ENCODE results near the gene TBL1XR1.

The TBL1XR1 gene

DNA sequence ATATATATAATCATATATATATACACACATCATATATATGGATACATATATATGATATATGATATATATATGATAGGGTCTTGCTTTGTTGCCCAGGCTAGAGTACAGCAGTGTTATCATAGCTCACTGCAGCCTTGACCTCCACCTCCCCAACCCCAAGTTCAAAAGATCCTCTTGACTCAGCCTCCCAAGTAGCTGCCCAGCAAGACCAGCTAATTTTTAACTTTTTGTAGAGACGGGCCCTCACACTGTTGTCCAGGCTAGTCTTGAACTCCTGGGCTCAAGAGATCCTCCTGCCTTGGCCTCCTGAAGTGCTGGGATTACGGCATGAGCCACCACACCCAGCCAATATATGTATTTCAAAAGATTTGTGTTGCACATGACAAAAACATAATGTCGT, 83.0 kb downstream of the TBL1XR1 start:
- TF ChIP-seq FOXP2 (optimal IDR thresholded peaks at IDR 0.05; ENCODE audit: borderline replicate concordance, extremely low read depth, extremely low read length, insufficient read depth) (no peak), POLR2AphosphoS5 (IDR thresholded peaks at IDR 0.05; ENCODE audit: low read depth, low read length) (no peak), TAF1 (IDR thresholded peaks at IDR 0.05; ENCODE audit: borderline replicate concordance, insufficient read depth, low read length) (no peak), SIN3A (IDR thresholded peaks at IDR 0.05; ENCODE audit: borderline replicate concordance, insufficient read depth, low read length) (no peak)
- TF ChIP-seq, protein P1, sequence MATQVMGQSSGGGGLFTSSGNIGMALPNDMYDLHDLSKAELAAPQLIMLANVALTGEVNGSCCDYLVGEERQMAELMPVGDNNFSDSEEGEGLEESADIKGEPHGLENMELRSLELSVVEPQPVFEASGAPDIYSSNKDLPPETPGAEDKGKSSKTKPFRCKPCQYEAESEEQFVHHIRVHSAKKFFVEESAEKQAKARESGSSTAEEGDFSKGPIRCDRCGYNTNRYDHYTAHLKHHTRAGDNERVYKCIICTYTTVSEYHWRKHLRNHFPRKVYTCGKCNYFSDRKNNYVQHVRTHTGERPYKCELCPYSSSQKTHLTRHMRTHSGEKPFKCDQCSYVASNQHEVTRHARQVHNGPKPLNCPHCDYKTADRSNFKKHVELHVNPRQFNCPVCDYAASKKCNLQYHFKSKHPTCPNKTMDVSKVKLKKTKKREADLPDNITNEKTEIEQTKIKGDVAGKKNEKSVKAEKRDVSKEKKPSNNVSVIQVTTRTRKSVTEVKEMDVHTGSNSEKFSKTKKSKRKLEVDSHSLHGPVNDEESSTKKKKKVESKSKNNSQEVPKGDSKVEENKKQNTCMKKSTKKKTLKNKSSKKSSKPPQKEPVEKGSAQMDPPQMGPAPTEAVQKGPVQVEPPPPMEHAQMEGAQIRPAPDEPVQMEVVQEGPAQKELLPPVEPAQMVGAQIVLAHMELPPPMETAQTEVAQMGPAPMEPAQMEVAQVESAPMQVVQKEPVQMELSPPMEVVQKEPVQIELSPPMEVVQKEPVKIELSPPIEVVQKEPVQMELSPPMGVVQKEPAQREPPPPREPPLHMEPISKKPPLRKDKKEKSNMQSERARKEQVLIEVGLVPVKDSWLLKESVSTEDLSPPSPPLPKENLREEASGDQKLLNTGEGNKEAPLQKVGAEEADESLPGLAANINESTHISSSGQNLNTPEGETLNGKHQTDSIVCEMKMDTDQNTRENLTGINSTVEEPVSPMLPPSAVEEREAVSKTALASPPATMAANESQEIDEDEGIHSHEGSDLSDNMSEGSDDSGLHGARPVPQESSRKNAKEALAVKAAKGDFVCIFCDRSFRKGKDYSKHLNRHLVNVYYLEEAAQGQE (IDR thresholded peaks at IDR 0.05; ENCODE audit: insufficient read depth in 1 of 2, low read depth in 2 of 2, low read length in 2 of 2): no peak

DNA sequence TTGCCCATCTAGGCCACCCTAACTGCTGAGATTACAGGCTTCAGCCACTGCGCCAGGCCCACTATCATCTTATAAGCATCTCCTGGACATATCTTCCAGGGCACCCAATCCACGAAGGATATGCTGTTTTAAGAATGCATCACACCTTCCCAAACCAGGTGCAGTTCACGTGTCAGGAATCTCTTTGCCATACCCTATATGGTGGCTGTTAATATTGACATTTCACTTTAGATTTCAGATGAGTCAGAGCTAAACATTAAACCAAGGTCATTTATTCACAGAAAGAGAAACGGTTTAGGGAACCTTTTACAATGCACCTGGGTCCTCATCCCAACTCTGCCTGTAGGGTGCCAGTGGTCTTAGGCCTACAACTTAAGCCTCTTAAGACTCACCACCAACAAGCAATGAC, 85.7 kb downstream of the TBL1XR1 start:
- TF ChIP-seq SIN3A (IDR thresholded peaks at IDR 0.05; ENCODE audit: borderline replicate concordance, insufficient read depth, low read length) (no peak), FOXP2 (optimal IDR thresholded peaks at IDR 0.05; ENCODE audit: borderline replicate concordance, extremely low read depth, extremely low read length, insufficient read depth) (no peak), POLR2AphosphoS5 (IDR thresholded peaks at IDR 0.05; ENCODE audit: low read depth, low read length) (no peak), TAF1 (IDR thresholded peaks at IDR 0.05; ENCODE audit: borderline replicate concordance, insufficient read depth, low read length) (no peak)
- TF ChIP-seq, protein P1 (IDR thresholded peaks at IDR 0.05; ENCODE audit: insufficient read depth in 1 of 2, low read depth in 2 of 2, low read length in 2 of 2): no peak

DNA sequence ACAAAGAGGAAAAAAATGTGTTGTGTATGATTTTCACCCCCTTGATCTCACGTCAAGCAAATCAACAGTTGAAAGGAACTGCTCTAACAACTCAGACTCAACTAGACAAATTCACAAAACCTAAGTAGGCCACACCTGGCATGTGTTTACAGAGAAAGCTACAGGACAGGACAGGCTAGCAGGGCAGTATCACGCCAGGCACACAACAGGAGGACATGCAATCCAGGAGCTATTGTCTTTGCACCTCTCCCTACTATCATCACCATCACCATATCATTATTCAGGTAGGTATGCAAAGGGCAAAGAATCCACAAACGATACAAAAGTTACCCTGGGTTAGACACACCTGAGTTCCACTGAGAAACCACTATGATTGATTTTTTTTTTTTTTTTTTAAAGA, 86.4 kb downstream of the TBL1XR1 start:
- no peak for TF ChIP-seq SIN3A (IDR thresholded peaks at IDR 0.05; ENCODE audit: borderline replicate concordance, insufficient read depth, low read length)
- no peak for TF ChIP-seq TAF1 (IDR thresholded peaks at IDR 0.05; ENCODE audit: borderline replicate concordance, insufficient read depth, low read length)
- no peak for TF ChIP-seq FOXP2 (optimal IDR thresholded peaks at IDR 0.05; ENCODE audit: borderline replicate concordance, extremely low read depth, extremely low read length, insufficient read depth)

DNA sequence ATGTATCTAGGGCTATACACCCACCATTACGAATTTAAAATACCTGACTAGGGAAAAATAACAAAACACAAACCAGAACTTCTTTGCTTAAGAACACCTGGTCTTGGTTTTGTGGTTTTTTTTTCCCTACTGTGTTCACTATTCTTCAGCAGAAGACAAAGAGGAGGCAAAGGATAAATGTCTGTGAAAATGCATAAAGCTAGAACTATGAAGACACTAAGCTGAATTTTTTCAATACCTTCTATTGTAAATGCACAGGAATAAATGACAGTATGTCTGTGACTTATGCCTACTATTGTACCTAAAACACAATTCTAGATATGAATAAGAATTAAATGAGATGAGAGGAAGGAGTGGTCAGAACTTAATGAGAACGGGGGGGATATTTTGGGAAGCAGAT, 86.9 kb downstream of the TBL1XR1 start:
- TF ChIP-seq SIN3A (IDR thresholded peaks at IDR 0.05; ENCODE audit: borderline replicate concordance, insufficient read depth, low read length): no peak
- TF ChIP-seq FOXP2 (optimal IDR thresholded peaks at IDR 0.05; ENCODE audit: borderline replicate concordance, extremely low read depth, extremely low read length, insufficient read depth): no peak
- no peak for TF ChIP-seq TAF1 (IDR thresholded peaks at IDR 0.05; ENCODE audit: borderline replicate concordance, insufficient read depth, low read length)
- no peak for TF ChIP-seq POLR2AphosphoS5 (IDR thresholded peaks at IDR 0.05; ENCODE audit: low read depth, low read length)
- TF ChIP-seq, protein P1 (IDR thresholded peaks at IDR 0.05; ENCODE audit: insufficient read depth in 1 of 2, low read depth in 2 of 2, low read length in 2 of 2): no peak

DNA sequence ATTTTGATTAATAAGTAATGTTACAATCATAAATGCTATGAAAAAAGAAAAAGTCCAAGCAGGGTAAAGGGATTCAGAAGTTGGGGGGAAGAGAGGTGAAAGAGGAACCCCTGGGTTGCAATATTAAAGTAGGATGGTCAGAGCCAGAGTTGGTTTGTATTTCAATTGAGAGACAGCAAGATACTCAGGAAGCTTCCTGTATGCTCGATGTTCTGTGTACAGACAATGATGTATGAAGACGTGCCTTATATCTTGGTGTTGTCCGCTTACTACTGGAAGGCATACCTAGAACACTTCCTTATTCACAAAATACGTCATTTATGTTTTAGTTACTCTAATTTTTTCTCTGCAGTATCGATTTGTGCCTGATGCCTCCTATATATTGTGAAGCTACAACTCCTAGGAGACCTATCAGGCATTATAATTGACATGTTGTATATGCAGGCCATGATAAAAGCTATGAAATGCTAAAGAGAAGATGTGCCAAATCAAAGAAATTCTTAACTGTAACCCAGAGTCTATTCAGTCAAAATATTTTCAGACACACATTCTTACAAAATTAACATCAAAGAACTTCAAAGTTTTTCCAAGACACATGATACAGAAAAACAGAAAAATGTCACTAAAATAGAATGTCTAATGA, 87.5 kb downstream of the TBL1XR1 start:
- TF ChIP-seq, protein P1 (IDR thresholded peaks at IDR 0.05; ENCODE audit: insufficient read depth in 1 of 2, low read depth in 2 of 2, low read length in 2 of 2): no peak
- TF ChIP-seq TAF1 (IDR thresholded peaks at IDR 0.05; ENCODE audit: borderline replicate concordance, insufficient read depth, low read length): no peak
- no peak for TF ChIP-seq FOXP2 (optimal IDR thresholded peaks at IDR 0.05; ENCODE audit: borderline replicate concordance, extremely low read depth, extremely low read length, insufficient read depth)
- TF ChIP-seq POLR2AphosphoS5 (IDR thresholded peaks at IDR 0.05; ENCODE audit: low read depth, low read length): no peak
- no peak for TF ChIP-seq SIN3A (IDR thresholded peaks at IDR 0.05; ENCODE audit: borderline replicate concordance, insufficient read depth, low read length)

Measured in PFSK-1 (cell line).